IMR-90 (cell line): ENCODE measurements around the gene HDGF. TPM values are rescaled to one million over a fixed set of nuclear protein-coding genes. Genes with fewer than 3 reads are reported as not detected.

Experiments
- ATAC-seq: fragments of 200-7000 bp; cut with Tn5 transposase; 2 replicates; pipeline ENCODE4 v1.9.1; 2020; ENCODE audit warnings: low read depth, mild to moderate bottlenecking, moderate library complexity
- BruUV-seq: library from RNA; stranded (reverse); fragments of 400-500 nt; replicated peaks from 2 replicates; lab custom pipeline; 2021; lab: Mats Ljungman, UMichigan
- CTCF ChIA-PET: fragments of 300-600 bp; formaldehyde crosslinking; extraction: SDS; loops from one replicate; lab custom pipeline; 2021; ENCODE audit warnings: antibody characterized with exemption; lab: Yijun Ruan, JAX
- POLR2A ChIA-PET: fragments of 300-600 bp; sonication (Branson Sonifier 250); formaldehyde crosslinking; loops from one replicate; lab custom pipeline; 2022; ENCODE audit warnings: antibody characterized with exemption; ENCODE audit not compliant: unreplicated experiment; lab: Charles Lee
- DNase-seq: peaks from one replicate; pipeline ENCODE4 v3.0.0; 2013
- H2AFZ ChIP-seq: replicated peaks from 2 replicates; pipeline ENCODE3; 2013; ENCODE audit warnings: low read length, mild to moderate bottlenecking; ENCODE audit not compliant: poor library complexity
- H2AK5ac ChIP-seq: 2 replicates; pipeline ENCODE4 v1.6.1; 2013; ENCODE audit warnings: low read depth, low read length, inconsistent platforms
- H2AK9ac ChIP-seq: replicated peaks from 2 replicates; pipeline ENCODE3; 2013; ENCODE audit warnings: mild to moderate bottlenecking, low read depth, low read length, moderate library complexity; ENCODE audit not compliant: poor library complexity
- H2BK120ac ChIP-seq: 2 replicates; pipeline ENCODE4 v1.6.1; 2013; ENCODE audit warnings: low read depth, low read length, inconsistent platforms
- H2BK15ac ChIP-seq: 3 replicates; pipeline ENCODE4 v1.6.1; 2013; ENCODE audit warnings: low read depth, low read length, inconsistent platforms
- H2BK20ac ChIP-seq: 2 replicates; pipeline ENCODE4 v1.6.1; 2013; ENCODE audit warnings: low read depth, mild to moderate bottlenecking, inconsistent platforms, low read length, moderate library complexity
- H2BK5ac ChIP-seq: 2 replicates; pipeline ENCODE4 v1.6.1; 2013; ENCODE audit warnings: mild to moderate bottlenecking, low read depth, low read length, inconsistent platforms; ENCODE audit not compliant: poor library complexity, severe bottlenecking
- H3K14ac ChIP-seq: replicated peaks from 2 replicates; pipeline ENCODE4 v1.6.1; 2013; ENCODE audit warnings: low read depth, low read length, inconsistent platforms
- H3K18ac ChIP-seq: 2 replicates; pipeline ENCODE4 v1.6.1; 2013; ENCODE audit warnings: low read depth, low read length, control low read depth
- H3K23ac ChIP-seq: 2 replicates; pipeline ENCODE4 v1.6.1; 2013; ENCODE audit warnings: low read depth, low read length, inconsistent platforms
- H3K27ac ChIP-seq: 2 replicates; pipeline ENCODE4 v1.5.1; 2013; ENCODE audit warnings: mild to moderate bottlenecking, control low read depth, low read length; ENCODE audit not compliant: insufficient read depth
- H3K27me3 ChIP-seq: 2 replicates; pipeline ENCODE4 v1.6.1; 2013; ENCODE audit warnings: low read length; ENCODE audit not compliant: control insufficient read depth, insufficient read depth
- H3K36me3 ChIP-seq: 2 replicates; pipeline ENCODE4 v1.6.1; 2013; ENCODE audit warnings: low read length, mixed read lengths; ENCODE audit not compliant: control insufficient read depth, insufficient read depth
- H3K4ac ChIP-seq: 2 replicates; pipeline ENCODE4 v1.6.1; 2013; ENCODE audit warnings: low read depth, low read length, inconsistent platforms
- H3K4me1 ChIP-seq: 2 replicates; pipeline ENCODE4 v1.6.1; 2013; ENCODE audit warnings: low read length, mixed read lengths; ENCODE audit not compliant: control insufficient read depth, insufficient read depth
- H3K4me2 ChIP-seq: 2 replicates; pipeline ENCODE4 v1.6.1; 2013; ENCODE audit warnings: low read depth, mild to moderate bottlenecking, control low read depth, low read length, moderate library complexity
- H3K4me3 ChIP-seq: 2 replicates; pipeline ENCODE4 v1.5.1; 2013; ENCODE audit warnings: low read depth, mild to moderate bottlenecking, control low read depth, low read length, moderate library complexity; ENCODE audit not compliant: insufficient read depth
- H3K56ac ChIP-seq: 2 replicates; pipeline ENCODE4 v1.6.1; 2013; ENCODE audit warnings: low read length, inconsistent platforms; ENCODE audit not compliant: insufficient read depth; ENCODE audit errors: extremely low read depth
- H3K79me1 ChIP-seq, 2 experiments: 2 replicates each; pipeline ENCODE4 v1.6.1; 2013; ENCODE audit warnings: low read length in 2 of 2, inconsistent platforms in 1 of 2, low read depth in 1 of 2
- H3K9ac ChIP-seq: 2 replicates; pipeline ENCODE4 v1.6.1; 2013; ENCODE audit warnings: low read depth, low read length, control low read depth
- H3K9me1 ChIP-seq: 2 replicates; pipeline ENCODE4 v1.6.1; 2013; ENCODE audit warnings: low read length, inconsistent platforms; ENCODE audit not compliant: insufficient read depth
- H3K9me3 ChIP-seq: 2 replicates; pipeline ENCODE4 v1.6.1; 2013; ENCODE audit warnings: low read length; ENCODE audit not compliant: control insufficient read depth, insufficient read depth
- H4K20me1 ChIP-seq: 2 replicates; pipeline ENCODE4 v1.6.1; 2013; ENCODE audit warnings: low read length, inconsistent platforms; ENCODE audit not compliant: insufficient read depth
- H4K5ac ChIP-seq: 2 replicates; pipeline ENCODE4 v1.6.1; 2013; ENCODE audit warnings: mild to moderate bottlenecking, low read depth, low read length, control low read depth
- H4K8ac ChIP-seq, 2 experiments: 2 replicates each; pipeline ENCODE4 v1.6.1; 2013; ENCODE audit warnings: low read depth in 2 of 2, low read length in 2 of 2, control low read depth in 1 of 2, inconsistent platforms in 1 of 2
- H4K91ac ChIP-seq: 2 replicates; pipeline ENCODE4 v1.6.1; 2013; ENCODE audit warnings: low read depth, low read length, inconsistent platforms; ENCODE audit not compliant: insufficient read depth
- BHLHE40 ChIP-seq: fragments of 150-350 bp; IDR thresholded peaks from 2 replicates; pipeline ENCODE4 v1.6.1; 2016; ENCODE audit warnings: mild to moderate bottlenecking, low read depth, low read length
- CEBPB ChIP-seq: IDR thresholded peaks from 2 replicates; pipeline ENCODE4 v1.6.1; 2012; ENCODE audit warnings: low read depth, low read length, improper control_type of control experiment
- CHD1 ChIP-seq: IDR thresholded peaks from 2 replicates; pipeline ENCODE4 v1.6.1; 2012; ENCODE audit warnings: low read depth, low read length, improper control_type of control experiment
- FOS ChIP-seq: fragments of 150-350 bp; IDR thresholded peaks from 2 replicates; pipeline ENCODE4 v1.6.1; 2016; ENCODE audit warnings: low read depth, low read length
- MAFK ChIP-seq: IDR thresholded peaks from 2 replicates; pipeline ENCODE4 v1.6.1; 2012; ENCODE audit warnings: low read depth, low read length, improper control_type of control experiment
- MAZ ChIP-seq: IDR thresholded peaks from 2 replicates; pipeline ENCODE4 v1.6.1; 2012; ENCODE audit warnings: low read depth, mild to moderate bottlenecking, low read length, improper control_type of control experiment, moderate library complexity, borderline replicate concordance
- MXI1 ChIP-seq: IDR thresholded peaks from 2 replicates; pipeline ENCODE4 v1.6.1; 2012; ENCODE audit warnings: low read depth, mild to moderate bottlenecking, low read length, moderate library complexity, borderline replicate concordance
- NFE2L2 ChIP-seq: fragments of 150-350 bp; IDR thresholded peaks from 2 replicates; pipeline ENCODE4 v1.6.1; 2016; ENCODE audit warnings: low read depth, mild to moderate bottlenecking, low read length
- RAD21 ChIP-seq: IDR thresholded peaks from 2 replicates; pipeline ENCODE4 v1.6.1; 2012; ENCODE audit warnings: low read length, improper control_type of control experiment
- RFX5 ChIP-seq: IDR thresholded peaks from 2 replicates; pipeline ENCODE4 v1.8.0; 2012; ENCODE audit warnings: low read depth, mild to moderate bottlenecking, low read length, moderate library complexity
- SMC3 ChIP-seq: fragments of 150-350 bp; IDR thresholded peaks from 2 replicates; pipeline ENCODE4 v1.6.1; 2016; ENCODE audit warnings: low read depth, mild to moderate bottlenecking, antibody characterized with exemption, low read length, moderate library complexity
- WGBS, 2 experiments: methylation state at CpG; one replicate each; pipeline versions ENCODE4 v1.1.5 to v1.1.7; 2013; ENCODE audit warnings: missing lambda C conversion rate in 2 of 2; ENCODE audit not compliant: insufficient read length in 1 of 2; ENCODE audit errors: extremely low coverage in 2 of 2; 5-methylcytosine and 5-hydroxymethylcytosine counted together
- dilution Hi-C: fragments of 300-500 bp; cut with HindIII; formaldehyde crosslinking; loops from one replicate; pipeline ENCODE4 v1.14.3; 2018; ENCODE audit warnings: low sequenced_read_pairs; ENCODE audit not compliant: unreplicated experiment
- in situ Hi-C: fragments of 300-500 bp; cut with MboI; formaldehyde crosslinking; loops from 3 replicates; pipeline ENCODE4 v1.14.3; 2019; ENCODE audit warnings: low sequenced_read_pairs, inconsistent platforms, mixed read lengths
- intact Hi-C: fragments of 100-400 bp; cut with micrococcal nuclease; formaldehyde crosslinking; loops from 2 replicates; pipeline ENCODE4 v1.10.0; 2022
- polyA plus RNA-seq, 3 experiments: library from polyadenylated mRNA; depleted of rRNA; stranded (reverse); fragments of >200 nt; gene quantifications; 2 replicates each; pipeline ENCODE4 v1.2.3, GENCODE V29; 2012; ENCODE audit warnings: low replicate concordance in 1 of 3
- total RNA-seq: library from RNA; depleted of rRNA; stranded (reverse); fragments of >200 nt; gene quantifications from 2 replicates; pipeline ENCODE4 v1.2.3, GENCODE V29; 2012
- TF ChIP-seq, protein P1 (sequence below): fragments of 150-350 bp; IDR thresholded peaks from 2 replicates; pipeline ENCODE4 v1.6.1; 2017; ENCODE audit warnings: mild to moderate bottlenecking, antibody characterized with exemption, low read length, low read depth

Gene HDGF
- total and polyA plus RNA-seq, 2 of the 4 experiments (the other 2 are of a cell fraction): 94.6 to 123 TPM

DNA sequence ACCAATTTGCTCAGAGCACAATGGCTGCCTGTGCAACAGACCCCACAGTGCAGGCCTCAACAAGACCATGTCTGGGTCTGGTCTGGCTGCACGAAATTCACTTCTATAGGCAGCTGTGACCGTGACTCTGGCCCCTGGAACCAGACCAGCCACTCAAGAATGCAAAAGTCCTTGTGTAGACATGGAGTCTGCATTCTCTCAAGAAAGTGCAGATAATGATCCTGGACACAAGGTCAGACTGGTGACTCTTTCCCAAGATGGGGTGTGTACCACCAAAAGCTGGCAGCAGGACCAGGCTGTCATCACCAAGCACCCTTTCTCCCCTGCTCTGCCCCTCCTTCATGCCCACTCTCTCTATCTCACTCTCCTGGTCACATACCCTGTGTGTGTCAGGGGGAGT, 30.3 kb downstream of the HDGF start:
- 72% methylated on average over 2 of the region's 2 CpGs; no CpG with 5 or more reads in 1 of the 2 experiments for WGBS, 2 experiments
- no peak overlapping the region for H3K4me3 ChIP-seq
- CTCF ChIA-PET: interaction anchor here (2.5 kb wide), 1 partner anchor 32 kb away, joined by 10 read pairs; no protein-coding TSS in a partner anchor
- no peak overlapping the region for H2BK15ac ChIP-seq
- no peak overlapping the region for H3K4ac ChIP-seq
- H2BK120ac ChIP-seq: no peak overlapping the region
- no peak overlapping the region for H4K8ac ChIP-seq
- H3K9me1 ChIP-seq: no peaks in the 10 kb centered on the region
- no peak overlapping the region for H3K27ac ChIP-seq
- H4K5ac ChIP-seq: no peak overlapping the region
- H3K18ac ChIP-seq: no peak overlapping the region
- no peak overlapping the region for H2AK5ac ChIP-seq
- H3K23ac ChIP-seq: no peak overlapping the region
- H3K9ac ChIP-seq: no peak overlapping the region
- no peak overlapping the region for H3K4me2 ChIP-seq
- no peak overlapping the region for H4K91ac ChIP-seq
- no peak overlapping the region for H2BK20ac ChIP-seq
- no TSS peak for BruUV-seq
- TF ChIP-seq MAZ (no peak), MAFK (no peak), RFX5 (no peak), BHLHE40 (no peak), CEBPB (no peak), CHD1 (no peak), SMC3 (no peak), RAD21 (no peak), NFE2L2 (no peak), MXI1 (no peak), FOS (no peak)
- TF ChIP-seq, protein P1, sequence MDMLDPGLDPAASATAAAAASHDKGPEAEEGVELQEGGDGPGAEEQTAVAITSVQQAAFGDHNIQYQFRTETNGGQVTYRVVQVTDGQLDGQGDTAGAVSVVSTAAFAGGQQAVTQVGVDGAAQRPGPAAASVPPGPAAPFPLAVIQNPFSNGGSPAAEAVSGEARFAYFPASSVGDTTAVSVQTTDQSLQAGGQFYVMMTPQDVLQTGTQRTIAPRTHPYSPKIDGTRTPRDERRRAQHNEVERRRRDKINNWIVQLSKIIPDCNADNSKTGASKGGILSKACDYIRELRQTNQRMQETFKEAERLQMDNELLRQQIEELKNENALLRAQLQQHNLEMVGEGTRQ: no peak
- no peak overlapping the region for H2BK5ac ChIP-seq
- no peaks in the 10 kb centered on the region for H3K9me3 ChIP-seq
- dilution Hi-C loops: no loop called here
- H3K14ac ChIP-seq: no peak overlapping the region
- peaks cover 5 to 45% of the 10 kb centered on the region in 2 experiments; a peak in 3 of 4 replicates for H3K79me1 ChIP-seq
- no peak overlapping the region for H2AK9ac ChIP-seq
- H3K36me3 ChIP-seq: peaks cover 30% of the 10 kb centered on the region
- intact Hi-C loops: loop anchor here (10.0 kb wide), 2 partner anchors 204 to 216 kb away; partner anchors contain the start of genes LRRC71 and MEF2D
- H3K27me3 ChIP-seq: no peaks in the 10 kb centered on the region
- no peak overlapping the region for H2AFZ ChIP-seq
- ATAC-seq (no peak), DNase-seq (no peak)
- in situ Hi-C loops: loop anchor here (5.0 kb wide), 1 partner anchor 34 kb away; no protein-coding TSS in a partner anchor
- H4K20me1 ChIP-seq: peaks cover 29% of the 10 kb centered on the region
- POLR2A ChIA-PET: no interaction called here
- H3K56ac ChIP-seq: no peak overlapping the region
- peaks cover 1% of the 10 kb centered on the region; the same call in 1 of the 2 replicates for H3K4me1 ChIP-seq
